GM12865 (cell line): Measurements from ENCODE around the gene C1R.

Experiments used
- DNase-seq: peaks from one replicate; pipeline ENCODE4 v3.0.0; 2010; ENCODE audit warnings: low read depth
- H3K4me3 ChIP-seq: 2 replicates; pipeline ENCODE4 v1.5.1; 2011; ENCODE audit warnings: mild to moderate bottlenecking, low read depth, low read length, control low read depth
- CTCF ChIP-seq: IDR thresholded peaks from 2 replicates; pipeline ENCODE4 v1.5.1; 2011; ENCODE audit warnings: low read length, control low read depth, low read depth, inconsistent platforms; ENCODE audit not compliant: insufficient read depth; ENCODE audit errors: missing control alignments

C1R gene

GRCh38 chr12:7091660-7092228 is 501 bp downstream of the C1R start:
- no peak for DNase-seq
- H3K4me3 ChIP-seq: no peak overlapping the region; the same call in 1 of the 2 replicates
- TF ChIP-seq CTCF: no peak

- H3K4me3 ChIP-seq: no peak overlapping the region
- DNase-seq: no peak
- no peak for TF ChIP-seq CTCF
These were observed 1.1 kb downstream of the C1R start for GRCh38 chr12:7091171-7091570.

- no peak for DNase-seq
- no peak overlapping the region for H3K4me3 ChIP-seq
- no peak for TF ChIP-seq CTCF
These were observed 1.8 kb downstream of the C1R start for GRCh38 chr12:7090222-7090998.

- H3K4me3 ChIP-seq: no peak overlapping the region
- TF ChIP-seq CTCF: no peak
- DNase-seq: no peak
These were observed 2.9 kb downstream of the C1R start for GRCh38 chr12:7089196-7089871.

- TF ChIP-seq CTCF: no peak
- no peak for DNase-seq
- no peak overlapping the region for H3K4me3 ChIP-seq
These were observed 9.1 kb downstream of the C1R start for GRCh38 chr12:7083125-7083524.

- TF ChIP-seq CTCF: no peak
- no peak for DNase-seq
- H3K4me3 ChIP-seq: no peak overlapping the region
These were observed 11.2 kb downstream of the C1R start for GRCh38 chr12:7081037-7081436.
